Activated CD4-positive, alpha-beta T cell treated with anti-CD3 and anti-CD28 coated beads, Interleukin-2, amount 10 ng/mL, durations not matched to agents 7 days and 5 days (primary cell): ENCODE measurements around the gene ICE2. TPM values are rescaled to one million over a fixed set of nuclear protein-coding genes. Genes with fewer than 3 reads are reported as not detected.

ENCODE experiments used
- total RNA-seq, 2 experiments: library from RNA; stranded (reverse); gene quantifications; one replicate each; pipeline ENCODE4 v1.2.3, GENCODE V29; 2021

ICE2 gene
- total RNA-seq, 2 experiments from 2014 or later, result 70.0 to 77.7 TPM

Other genes with a start within 250 kb of the ICE2 start
- 100 to 1,000 TPM; 438 to 488 TPM for gene ANXA2, start 81.2 kb downstream of the ICE2 start, total RNA-seq